GM12872 (cell line): ENCODE data around the gene LRP8.

ENCODE experiments used
- CTCF ChIP-seq: IDR thresholded peaks from 3 replicates; pipeline ENCODE4 v1.5.1; 2011; ENCODE audit warnings: low read depth, mild to moderate bottlenecking, low read length, moderate library complexity; ENCODE audit not compliant: insufficient read depth

The LRP8 gene

GRCh38 chr1:53321776-53322602 is 5.9 kb downstream of the LRP8 start:
- TF ChIP-seq CTCF, result no peak

GRCh38 chr1:53321366-53321765 is 6.5 kb downstream of the LRP8 start:
- TF ChIP-seq CTCF, result peak; percentile 58

GRCh38 chr1:53320646-53321045 is 7.2 kb downstream of the LRP8 start:
- no peak for TF ChIP-seq CTCF

GRCh38 chr1:53319296-53320101 is 8.4 kb downstream of the LRP8 start:
- no peak for TF ChIP-seq CTCF

GRCh38 chr1:53317646-53318539 is 10.0 kb downstream of the LRP8 start:
- no peak for TF ChIP-seq CTCF

GRCh38 chr1:53316766-53317581 is 10.9 kb downstream of the LRP8 start:
- TF ChIP-seq CTCF, result no peak
